GM23338 (cell line): ENCODE measurements around the gene PSMC3. TPM values are rescaled to one million over a fixed set of nuclear protein-coding genes. Genes with fewer than 3 reads are reported as not detected.
A peak's percentile ranks its signal among the peaks of the same experiment; 100 is the strongest.

Experiments used
- ATAC-seq: fragments of 200-7000 bp; cut with Tn5 transposase; 3 replicates; pipeline ENCODE4 v1.9.1; 2020
- DNase-seq: peaks from one replicate; pipeline ENCODE4 v3.0.0-alpha.2; 2015; ENCODE audit warnings: low spot score
- H2AFZ ChIP-seq: fragments of 200-600 bp; sonication (generic); 2 replicates; pipeline ENCODE4 v1.8.0; 2016; ENCODE audit warnings: antibody characterized with exemption, mild to moderate bottlenecking, moderate library complexity
- H3F3A ChIP-seq: fragments of 200-600 bp; sonication (generic); replicated peaks from 2 replicates; pipeline ENCODE4 v1.8.0; 2017; ENCODE audit warnings: antibody characterized with exemption, mixed run types, low read depth
- H3K27ac ChIP-seq: fragments of 200-600 bp; sonication (generic); 2 replicates; pipeline ENCODE4 v1.6.1; 2016; ENCODE audit warnings: low read depth
- H3K27me3 ChIP-seq: fragments of 200-600 bp; sonication (generic); 2 replicates; pipeline ENCODE4 v1.8.0; 2016; ENCODE audit warnings: mild to moderate bottlenecking, mixed run types, moderate library complexity; ENCODE audit not compliant: insufficient read depth
- H3K36me3 ChIP-seq: fragments of 200-600 bp; sonication (generic); 2 replicates; pipeline ENCODE4 v1.8.0; 2016; ENCODE audit warnings: mild to moderate bottlenecking; ENCODE audit not compliant: insufficient read depth
- H3K4me1 ChIP-seq: fragments of 200-600 bp; sonication (generic); 2 replicates; pipeline ENCODE4 v1.8.0; 2016; ENCODE audit warnings: mild to moderate bottlenecking, moderate library complexity; ENCODE audit not compliant: insufficient read depth
- H3K4me2 ChIP-seq: fragments of 200-600 bp; sonication (generic); 2 replicates; pipeline ENCODE4 v1.7.1; 2017; ENCODE audit warnings: mixed run types
- H3K4me3 ChIP-seq: fragments of 200-600 bp; sonication (generic); 2 replicates; pipeline ENCODE4 v1.6.1; 2016; ENCODE audit warnings: mixed run types
- H3K79me2 ChIP-seq: fragments of 200-600 bp; sonication (generic); replicated peaks from 2 replicates; pipeline ENCODE4 v1.8.0; 2017; ENCODE audit warnings: mild to moderate bottlenecking; ENCODE audit not compliant: insufficient read depth
- H3K9me2 ChIP-seq: fragments of 200-600 bp; sonication (generic); 2 replicates; pipeline ENCODE4 v1.8.0; 2017; ENCODE audit not compliant: insufficient read depth
- H4K20me1 ChIP-seq: fragments of 200-600 bp; sonication (generic); replicated peaks from 2 replicates; pipeline ENCODE4 v1.8.0; 2017; ENCODE audit warnings: mild to moderate bottlenecking; ENCODE audit not compliant: insufficient read depth
- H3K27ac Mint-ChIP-seq: 2 replicates; pipeline ENCODE4 v1.8.0; 2020; ENCODE audit warnings: inconsistent platforms, mild to moderate bottlenecking, moderate library complexity, mixed read lengths
- H3K27me3 Mint-ChIP-seq: 3 replicates; pipeline ENCODE4 v1.8.0; 2022; ENCODE audit warnings: low read depth, mild to moderate bottlenecking, moderate library complexity, mixed read lengths, inconsistent platforms; ENCODE audit not compliant: insufficient read depth, poor library complexity
- H3K36me3 Mint-ChIP-seq: 3 replicates; pipeline ENCODE4 v1.8.0; 2021; ENCODE audit warnings: low read depth, mild to moderate bottlenecking, inconsistent platforms, moderate library complexity, mixed read lengths
- H3K4me1 Mint-ChIP-seq: 3 replicates; pipeline ENCODE4 v1.8.0; 2020; ENCODE audit warnings: mild to moderate bottlenecking, inconsistent platforms, mixed read lengths
- H3K4me3 Mint-ChIP-seq: 3 replicates; pipeline ENCODE4 v1.8.0; 2021; ENCODE audit warnings: moderate library complexity, mild to moderate bottlenecking, inconsistent platforms, mixed read lengths
- H3K9me3 Mint-ChIP-seq: 3 replicates; pipeline ENCODE4 v1.8.0; 2020; ENCODE audit warnings: moderate library complexity, mild to moderate bottlenecking, inconsistent platforms, mixed read lengths
- CTCF ChIP-seq, 2 experiments: fragments of 200-600 bp in 1 of 2; sonication (generic) in 1 of 2; conservative IDR thresholded peaks; 2 replicates each; pipeline versions ENCODE4 v1.5.1 to v1.6.1; 2016 to 2017; ENCODE audit warnings: antibody characterized with exemption in 2 of 2, low read depth in 2 of 2, mild to moderate bottlenecking in 2 of 2, moderate library complexity in 1 of 2
- ETS1 ChIP-seq: IDR thresholded peaks from 2 replicates; pipeline ENCODE4 v1.6.1; 2016; ENCODE audit warnings: antibody characterized with exemption
- EZH2 ChIP-seq: fragments of 200-600 bp; sonication (generic); IDR thresholded peaks from one replicate; pipeline ENCODE4 v1.8.0; 2017; ENCODE audit warnings: antibody characterized with exemption, mild to moderate bottlenecking, low read depth; ENCODE audit not compliant: unreplicated experiment
- EZH2phosphoT487 ChIP-seq: fragments of 200-600 bp; sonication (generic); IDR thresholded peaks from one replicate; pipeline ENCODE4 v1.8.1; 2018; ENCODE audit warnings: antibody characterized with exemption; ENCODE audit not compliant: unreplicated experiment
- JUNB ChIP-seq: IDR thresholded peaks from one replicate; pipeline ENCODE4 v1.6.1; 2016; ENCODE audit warnings: antibody characterized with exemption; ENCODE audit not compliant: unreplicated experiment
- NANOG ChIP-seq: IDR thresholded peaks from 2 replicates; pipeline ENCODE4 v1.6.1; 2016; ENCODE audit warnings: antibody characterized with exemption, borderline replicate concordance
- STAT1 ChIP-seq: IDR thresholded peaks from one replicate; pipeline ENCODE4 v1.6.1; 2016; ENCODE audit warnings: antibody characterized with exemption; ENCODE audit not compliant: unreplicated experiment
- ZNF114 ChIP-seq: fragments of 250-450 bp; sonication (Bioruptor Pico); IDR thresholded peaks from 2 replicates; pipeline ENCODE4 v1.5.0; 2020; ENCODE audit warnings: mild to moderate bottlenecking, moderate library complexity
- ZNF462 ChIP-seq: fragments of 250-450 bp; sonication (Bioruptor Pico); IDR thresholded peaks from 2 replicates; pipeline ENCODE4 v1.5.0; 2020; ENCODE audit warnings: mild to moderate bottlenecking, moderate library complexity
- polyA plus RNA-seq: library from polyadenylated mRNA; unstranded; fragments of >200 nt; fragmentation: Nextera tagmentation; extraction: Ambion mirVana; gene quantifications from 2 replicates; pipeline ENCODE4 v1.2.1, GENCODE V29; 2016
- total RNA-seq: library from RNA; depleted of rRNA; stranded (reverse); fragments of >200 nt; shearing (Covaris generic); gene quantifications from 2 replicates; pipeline ENCODE4 v1.2.3, GENCODE V29; 2014

The PSMC3 gene
- total and polyA plus RNA-seq, 2 experiments from 2014 or later = 147 to 190 TPM

- Histone ChIP-seq H3K9me2 (no peaks in the 10 kb centered on the region), H3F3A (no peaks in the 10 kb centered on the region), H3K27me3 (no peaks in the 10 kb centered on the region), H3K79me2 (no peaks in the 10 kb centered on the region), H4K20me1 (no peaks in the 10 kb centered on the region), H3K4me3 (no peak overlapping the region), H3K27ac (0 out of 2 replicates have a peak overlapping the region, but pooled peaks have one; percentile 26), H3K4me2 (no peak overlapping the region), H3K4me1 (no peaks in the 10 kb centered on the region), H2AFZ (no peak overlapping the region), H3K36me3 (no peaks in the 10 kb centered on the region)
- no peak for TF ChIP-seq EZH2
- 0 out of 4 replicates have a peak, but pooled peaks of 1 of the 2 experiments have one; percentile 16 for TF ChIP-seq CTCF (conservative IDR thresholded peaks at IDR 0.05; ENCODE audit: low read depth in 2 of 2)
- no peaks in the 10 kb centered on the region for H3K4me1 Mint-ChIP-seq
- no peaks in the 10 kb centered on the region for H3K27me3 Mint-ChIP-seq
- peak; percentile 77 for ATAC-seq
- H3K27ac Mint-ChIP-seq = no peak overlapping the region
- H3K4me3 Mint-ChIP-seq = no peak overlapping the region
- H3K36me3 Mint-ChIP-seq = no peaks in the 10 kb centered on the region
- DNase-seq = peak; percentile 59
- H3K9me3 Mint-ChIP-seq = no peaks in the 10 kb centered on the region
These were observed 16.9 kb upstream of the PSMC3 start for GRCh38 chr11:47443028-47443700.

- H3K36me3 Mint-ChIP-seq = no peaks in the 10 kb centered on the region
- H3K9me2 ChIP-seq = no peaks in the 10 kb centered on the region
- H3K27me3 Mint-ChIP-seq = no peaks in the 10 kb centered on the region
- H2AFZ ChIP-seq = no peak overlapping the region
- H3K27ac ChIP-seq = no peak overlapping the region
- no peaks in the 10 kb centered on the region for H4K20me1 ChIP-seq
- H3F3A ChIP-seq = no peaks in the 10 kb centered on the region
- no peak overlapping the region for H3K27ac Mint-ChIP-seq
- no peak overlapping the region for H3K4me3 ChIP-seq
- DNase-seq = no peak
- no peaks in the 10 kb centered on the region for H3K79me2 ChIP-seq
- no peak overlapping the region for H3K4me2 ChIP-seq
- no peaks in the 10 kb centered on the region for H3K4me1 Mint-ChIP-seq
- no peaks in the 10 kb centered on the region for H3K4me1 ChIP-seq
- no peaks in the 10 kb centered on the region for H3K36me3 ChIP-seq
- no peaks in the 10 kb centered on the region for H3K9me3 Mint-ChIP-seq
- H3K4me3 Mint-ChIP-seq = no peak overlapping the region
- no peaks in the 10 kb centered on the region for H3K27me3 ChIP-seq
- no peak for ATAC-seq
- TF ChIP-seq EZH2phosphoT487 (no peak), NANOG (no peak), ZNF462 (no peak), CTCF (conservative IDR thresholded peaks at IDR 0.05; ENCODE audit: low read depth in 2 of 2) (no peak), STAT1 (no peak), EZH2 (no peak), ZNF114 (CRISPR knock-in tag) (no peak), ETS1 (no peak), JUNB (no peak)
These were observed 16.3 kb upstream of the PSMC3 start for GRCh38 chr11:47442514-47442913.
